Left ventricle myocardium inferior (tissue), 1 donor: ENCODE measurements around the gene TMEM178A. TPM values are rescaled to one million over a fixed set of nuclear protein-coding genes. Genes with fewer than 3 reads are reported as not detected.
A peak's percentile ranks its signal among the peaks of the same experiment; 100 is the strongest.

ENCODE experiments used
- DNase-seq: peaks from one replicate; pipeline ENCODE4 v3.0.0-alpha.2; 2020
- H3K27ac ChIP-seq: fragments of 200-600 bp; replicated peaks from 2 replicates; pipeline ENCODE4 v1.8.0; 2021
- H3K27me3 ChIP-seq: fragments of 200-600 bp; 2 replicates; pipeline ENCODE4 v1.8.0; 2021; ENCODE audit warnings: low read depth
- H3K36me3 ChIP-seq: fragments of 200-600 bp; 2 replicates; pipeline ENCODE4 v1.8.0; 2021
- H3K4me1 ChIP-seq: fragments of 200-600 bp; 2 replicates; pipeline ENCODE4 v1.8.0; 2021
- H3K4me3 ChIP-seq: fragments of 200-600 bp; 2 replicates; pipeline ENCODE4 v1.8.0; 2021; ENCODE audit warnings: mild to moderate bottlenecking, moderate library complexity
- H3K9me3 ChIP-seq: fragments of 200-600 bp; replicated peaks from 2 replicates; pipeline ENCODE4 v1.8.0; 2021
- CTCF ChIP-seq: fragments of 200-600 bp; IDR thresholded peaks from 2 replicates; pipeline ENCODE4 v1.8.0; 2021; ENCODE audit warnings: antibody characterized with exemption, mild to moderate bottlenecking, borderline replicate concordance
- intact Hi-C: fragments of 100-400 bp; cut with micrococcal nuclease; formaldehyde crosslinking; loops from one replicate; pipeline ENCODE4 v1.11.0; 2022
- long read RNA-seq: library from polyadenylated mRNA; unstranded; transcript quantifications from one replicate; pipeline ENCODE4 v2.0.0, GENCODE V29; 2021
- total RNA-seq: library from RNA; stranded (reverse); fragmentation: NEBNext Ultra II Directional; extraction: Animal tissue kit (Norgen Biotek cat#: 25700); gene quantifications from one replicate; pipeline ENCODE4 v1.2.1, GENCODE V29; 2021
- donor health status: DM: no; HTN: yes; CAD: no; lungs with severe emphysema.

The TMEM178A gene
- 3.6 TPM for total RNA-seq
- long read RNA-seq, partial matches to known transcripts: 0 of 2 reads
- long read RNA-seq, other reads (novel, unspliced or antisense): 1 of 2 reads

GRCh38 chr2:39665811-39666490 is at the start of gene TMEM178A:
Gene TMEM178A (plus strand): TSS chr2:39665917. CDS start chr2:39665975, 58 bp downstream.
- DNase-seq: peak; percentile 15
- no peak for TF ChIP-seq CTCF
- intact Hi-C loops: no loop called here
- Histone ChIP-seq H3K4me3 (peak within 1 kb of the TSS; percentile 81), H3K36me3 (no peaks in the 10 kb centered on the region), H3K27me3 (no peaks in the 10 kb centered on the region), H3K4me1 (peaks cover 25% of the 10 kb centered on the region), H3K27ac (peak within 1 kb of the TSS; percentile 32), H3K9me3 (no peaks in the 10 kb centered on the region)

- H3K4me1 ChIP-seq: peaks cover 14% of the 10 kb centered on the region
- TF ChIP-seq CTCF: no peak
- intact Hi-C loops: no loop called here
- no peaks in the 10 kb centered on the region for H3K9me3 ChIP-seq
- no peak overlapping the region for H3K27ac ChIP-seq
- no peaks in the 10 kb centered on the region for H3K36me3 ChIP-seq
- no peak for DNase-seq
- no peak overlapping the region for H3K4me3 ChIP-seq
- H3K27me3 ChIP-seq: no peaks in the 10 kb centered on the region
Measured at GRCh38 chr2:39618236-39618635, 47.5 kb upstream of the TMEM178A start.

GRCh38 chr2:39618736-39619135 is 47.0 kb upstream of the TMEM178A start:
- Histone ChIP-seq H3K27me3 (no peaks in the 10 kb centered on the region), H3K9me3 (no peaks in the 10 kb centered on the region), H3K4me1 (peaks cover 14% of the 10 kb centered on the region), H3K4me3 (no peak overlapping the region), H3K27ac (no peak overlapping the region), H3K36me3 (no peaks in the 10 kb centered on the region)
- no peak for TF ChIP-seq CTCF
- no peak for DNase-seq
- intact Hi-C loops: no loop called here

GRCh38 chr2:39620067-39620466 is 45.6 kb upstream of the TMEM178A start:
- Histone ChIP-seq H3K4me1 (peaks cover 14% of the 10 kb centered on the region), H3K4me3 (no peak overlapping the region), H3K27me3 (no peaks in the 10 kb centered on the region), H3K9me3 (no peaks in the 10 kb centered on the region), H3K27ac (no peak overlapping the region), H3K36me3 (no peaks in the 10 kb centered on the region)
- TF ChIP-seq CTCF: no peak
- intact Hi-C loops: no loop called here
- DNase-seq: peak; percentile 43

GRCh38 chr2:39621596-39621995 is 44.1 kb upstream of the TMEM178A start:
- no peak for TF ChIP-seq CTCF
- H3K9me3 ChIP-seq: no peaks in the 10 kb centered on the region
- H3K27ac ChIP-seq: no peak overlapping the region
- no peak overlapping the region for H3K4me3 ChIP-seq
- no peaks in the 10 kb centered on the region for H3K27me3 ChIP-seq
- intact Hi-C loops: no loop called here
- no peaks in the 10 kb centered on the region for H3K36me3 ChIP-seq
- H3K4me1 ChIP-seq: peaks cover 14% of the 10 kb centered on the region
- DNase-seq: no peak
